Adrenal gland (tissue), 5 donors: ENCODE data around the gene DNAJC11.

Experiments used
- CTCF ChIP-seq, 6 experiments: fragments of 450-650 bp in 4 of 6; fragments of 200-600 bp in 2 of 6; sonication (generic) in 1 of 6; IDR thresholded peaks; 1 replicate in 5 of 6; 2 replicates in 1 of 6; pipeline versions ENCODE4 v1.5.1 to v1.8.0; 2016 to 2021; ENCODE audit warnings: antibody characterized with exemption in 6 of 6, mild to moderate bottlenecking in 2 of 6, moderate library complexity in 1 of 6
- POLR2A ChIP-seq, 2 donors: fragments of 450-650 bp; IDR thresholded peaks; one replicate each; pipeline ENCODE4 v1.6.1; 2017; ENCODE audit warnings: antibody characterized with exemption in 2 of 2, mild to moderate bottlenecking in 2 of 2, moderate library complexity in 1 of 2
- donor health status: DM: no; HTN: no; CAD: no.

- TF ChIP-seq CTCF (IDR thresholded peaks at IDR 0.05) (no peak), POLR2A (IDR thresholded peaks at IDR 0.05) (no peak)
These were observed 71.6 kb downstream of the DNAJC11 start for GRCh38 chr1:6630027-6630426.
